Natural killer cell treated with Interleukin-12 subunit alpha and Interleukin-12 subunit beta and Interleukin-15 and Interleukin-18, amount 100 ng/mL, for 72 hours (primary cell): ENCODE data around the gene FARS2. TPM values are rescaled to one million over a fixed set of nuclear protein-coding genes. Genes with fewer than 3 reads are reported as not detected.
A peak's percentile ranks its signal among the peaks of the same experiment; 100 is the strongest.

Source experiments
- ATAC-seq, 2 donors: fragments of 150-1000 bp; cut with Tn5 transposase in 1 of 2; sonication (Bioruptor Pico), chemical (Tn5 transposase) in 1 of 2; 2 replicates each; pipeline ENCODE4 v1.10.0; 2021
- DNase-seq: peaks from one replicate; pipeline ENCODE4 v3.0.0; 2022; ENCODE audit warnings: low spot score
- H3K27ac Mint-ChIP-seq, 2 donors: 1 replicate in 1 of 2; 2 replicates in 1 of 2; pipeline ENCODE4 v1.8.0; 2022; ENCODE audit warnings: mixed read lengths in 2 of 2, mild to moderate bottlenecking in 1 of 2, moderate library complexity in 1 of 2
- H3K27me3 Mint-ChIP-seq, 2 donors: 1 replicate in 1 of 2; 2 replicates in 1 of 2; pipeline ENCODE4 v1.8.0; 2022; ENCODE audit warnings: mixed read lengths in 2 of 2
- H3K36me3 Mint-ChIP-seq: one replicate; pipeline ENCODE4 v1.8.0; 2022; ENCODE audit warnings: mixed read lengths
- H3K4me1 Mint-ChIP-seq, 2 donors: 1 replicate in 1 of 2; 2 replicates in 1 of 2; pipeline ENCODE4 v1.8.0; 2022; ENCODE audit warnings: low read depth in 2 of 2, mixed read lengths in 2 of 2, mild to moderate bottlenecking in 1 of 2
- H3K4me3 Mint-ChIP-seq: one replicate; pipeline ENCODE4 v1.8.0; 2022; ENCODE audit warnings: mixed read lengths
- H3K9me3 Mint-ChIP-seq: 2 replicates; pipeline ENCODE4 v1.8.0; 2022; ENCODE audit warnings: mixed read lengths
- total RNA-seq, 2 donors: library from RNA; stranded (reverse); gene quantifications; one replicate each; pipeline ENCODE4 v1.2.3, GENCODE V29; 2022

Gene FARS2
- total RNA-seq, 2 donors from 2014 or later = 20.4 to 41.7 TPM

- Mint-ChIP-seq H3K36me3 (no peaks in the 10 kb centered on the region), H3K27me3 (no peaks in the 10 kb centered on the region), H3K4me3 (no peak overlapping the region), H3K27ac (no peak overlapping the region), H3K9me3 (no peaks in the 10 kb centered on the region), H3K4me1 (peaks cover 5 to 18% of the 10 kb centered on the region in 2 donors)
- DNase-seq = no peak
- ATAC-seq = no peak
Observed at GRCh38 chr6:5331845-5332442, 70.6 kb downstream of the FARS2 start.

GRCh38 chr6:5333658-5334057 lies 72.3 kb downstream of the FARS2 start:
- no peaks in the 10 kb centered on the region for H3K27me3 Mint-ChIP-seq
- peaks cover 12 to 21% of the 10 kb centered on the region in 2 donors for H3K4me1 Mint-ChIP-seq
- H3K4me3 Mint-ChIP-seq = no peak overlapping the region
- H3K9me3 Mint-ChIP-seq = no peaks in the 10 kb centered on the region
- no peak overlapping the region for H3K27ac Mint-ChIP-seq
- no peaks in the 10 kb centered on the region for H3K36me3 Mint-ChIP-seq
- ATAC-seq (no peak), DNase-seq (no peak)

- H3K4me3 Mint-ChIP-seq = no peak overlapping the region
- no peaks in the 10 kb centered on the region for H3K27me3 Mint-ChIP-seq
- H3K4me1 Mint-ChIP-seq = peaks cover 13 to 21% of the 10 kb centered on the region in 2 donors
- H3K36me3 Mint-ChIP-seq = no peaks in the 10 kb centered on the region
- no peaks in the 10 kb centered on the region for H3K9me3 Mint-ChIP-seq
- ATAC-seq (no peak), DNase-seq (no peak)
- no peak overlapping the region for H3K27ac Mint-ChIP-seq
Observed at GRCh38 chr6:5334341-5334740, 73.0 kb downstream of the FARS2 start.

GRCh38 chr6:5335020-5335419 lies 73.7 kb downstream of the FARS2 start:
- ATAC-seq (no peak), DNase-seq (no peak)
- H3K9me3 Mint-ChIP-seq = no peaks in the 10 kb centered on the region

GRCh38 chr6:5337573-5337972 lies 76.3 kb downstream of the FARS2 start:
- Mint-ChIP-seq H3K4me3 (peak overlapping the region; percentile 6), H3K9me3 (no peaks in the 10 kb centered on the region), H3K36me3 (no peaks in the 10 kb centered on the region), H3K27me3 (no peaks in the 10 kb centered on the region), H3K27ac (no peak overlapping the region), H3K4me1 (peaks cover 11 to 24% of the 10 kb centered on the region in 2 donors)
- DNase-seq (no peak), ATAC-seq (no peak)

More at GRCh38 chr6:5335020-5335419, 73.7 kb downstream of the FARS2 start:
- H3K4me1 Mint-ChIP-seq = peaks cover 15 to 21% of the 10 kb centered on the region in 2 donors
- no peaks in the 10 kb centered on the region for H3K36me3 Mint-ChIP-seq
- no peaks in the 10 kb centered on the region for H3K27me3 Mint-ChIP-seq
- no peak overlapping the region for H3K27ac Mint-ChIP-seq
- no peak overlapping the region for H3K4me3 Mint-ChIP-seq

GRCh38 chr6:5338177-5338960 lies 77.1 kb downstream of the FARS2 start:
- Mint-ChIP-seq H3K27me3 (no peaks in the 10 kb centered on the region), H3K4me3 (peak overlapping the region; percentile 55), H3K9me3 (no peaks in the 10 kb centered on the region), H3K27ac (no peak overlapping the region), H3K4me1 (peaks cover 10 to 24% of the 10 kb centered on the region in 2 donors), H3K36me3 (no peaks in the 10 kb centered on the region)
- ATAC-seq (no peak), DNase-seq (no peak)

GRCh38 chr6:5339786-5340185 lies 78.5 kb downstream of the FARS2 start:
- no peaks in the 10 kb centered on the region for H3K36me3 Mint-ChIP-seq
- H3K27me3 Mint-ChIP-seq = no peaks in the 10 kb centered on the region
- no peak overlapping the region for H3K27ac Mint-ChIP-seq
- no peak overlapping the region for H3K4me3 Mint-ChIP-seq
- no peaks in the 10 kb centered on the region for H3K9me3 Mint-ChIP-seq
- no peak for ATAC-seq
- no peak for DNase-seq
- peaks cover 11 to 24% of the 10 kb centered on the region in 2 donors for H3K4me1 Mint-ChIP-seq

GRCh38 chr6:5341845-5342244 lies 80.5 kb downstream of the FARS2 start:
- no peaks in the 10 kb centered on the region for H3K27me3 Mint-ChIP-seq
- H3K4me1 Mint-ChIP-seq = peaks cover 8 to 18% of the 10 kb centered on the region in 2 donors
- no peaks in the 10 kb centered on the region for H3K36me3 Mint-ChIP-seq
- H3K4me3 Mint-ChIP-seq = no peak overlapping the region
- no peaks in the 10 kb centered on the region for H3K9me3 Mint-ChIP-seq
- no peak for ATAC-seq
- DNase-seq = no peak
- no peak overlapping the region for H3K27ac Mint-ChIP-seq

- no peaks in the 10 kb centered on the region for H3K27me3 Mint-ChIP-seq
- H3K4me3 Mint-ChIP-seq = no peak overlapping the region
- ATAC-seq (no peak), DNase-seq (no peak)
- peaks cover 5 to 11% of the 10 kb centered on the region in 2 donors for H3K4me1 Mint-ChIP-seq
- H3K36me3 Mint-ChIP-seq = no peaks in the 10 kb centered on the region
- H3K9me3 Mint-ChIP-seq = no peaks in the 10 kb centered on the region
- no peak overlapping the region for H3K27ac Mint-ChIP-seq
Observed at GRCh38 chr6:5343998-5344397, 82.7 kb downstream of the FARS2 start.

GRCh38 chr6:5345324-5345723 lies 84.0 kb downstream of the FARS2 start:
- DNase-seq (no peak), ATAC-seq (no peak)
- H3K27me3 Mint-ChIP-seq = no peaks in the 10 kb centered on the region
- no peaks in the 10 kb centered on the region for H3K36me3 Mint-ChIP-seq
- no peak overlapping the region for H3K4me3 Mint-ChIP-seq
- no peaks in the 10 kb centered on the region for H3K9me3 Mint-ChIP-seq
- peaks cover 5% of the 10 kb centered on the region in 2 donors for H3K4me1 Mint-ChIP-seq
- H3K27ac Mint-ChIP-seq = no peak overlapping the region

GRCh38 chr6:5351552-5352210 lies 90.4 kb downstream of the FARS2 start:
- Mint-ChIP-seq H3K27me3 (no peaks in the 10 kb centered on the region), H3K9me3 (no peaks in the 10 kb centered on the region), H3K36me3 (no peaks in the 10 kb centered on the region), H3K27ac (no peak overlapping the region), H3K4me1 (peaks cover 10 to 14% of the 10 kb centered on the region in 2 donors), H3K4me3 (no peak overlapping the region)
- DNase-seq (no peak), ATAC-seq (no peak)

- Mint-ChIP-seq H3K4me3 (no peak overlapping the region), H3K27ac (no peak overlapping the region), H3K9me3 (no peaks in the 10 kb centered on the region), H3K27me3 (no peaks in the 10 kb centered on the region), H3K36me3 (no peaks in the 10 kb centered on the region), H3K4me1 (peaks cover 10 to 14% of the 10 kb centered on the region in 2 donors)
- ATAC-seq (no peak), DNase-seq (no peak)
Observed at GRCh38 chr6:5353971-5354370, 92.7 kb downstream of the FARS2 start.

- Mint-ChIP-seq H3K27me3 (no peaks in the 10 kb centered on the region), H3K4me1 (peaks cover 8 to 14% of the 10 kb centered on the region in 2 donors), H3K4me3 (no peak overlapping the region), H3K27ac (no peak overlapping the region), H3K36me3 (no peaks in the 10 kb centered on the region), H3K9me3 (no peaks in the 10 kb centered on the region)
- DNase-seq (no peak), ATAC-seq (no peak)
Observed at GRCh38 chr6:5357486-5357885, 96.2 kb downstream of the FARS2 start.

GRCh38 chr6:5359417-5359816 lies 98.1 kb downstream of the FARS2 start:
- no peak for DNase-seq
- Mint-ChIP-seq H3K27ac (no peak overlapping the region), H3K4me1 (peaks cover 0 to 7% of the 10 kb centered on the region in 2 donors), H3K36me3 (no peaks in the 10 kb centered on the region), H3K9me3 (no peaks in the 10 kb centered on the region), H3K27me3 (no peaks in the 10 kb centered on the region), H3K4me3 (no peak overlapping the region)
- no peak for ATAC-seq
